IgD-negative memory B cell (primary cell): ENCODE data around the gene POLE. TPM values are rescaled to one million over a fixed set of nuclear protein-coding genes. Genes with fewer than 3 reads are reported as not detected.
A peak's percentile ranks its signal among the peaks of the same experiment; 100 is the strongest.

Experiments
- H3K27ac Mint-ChIP-seq, 3 donors: one replicate each; pipeline ENCODE4 v1.8.0; 2020 to 2022; ENCODE audit warnings: mild to moderate bottlenecking in 3 of 3, mixed read lengths in 3 of 3, moderate library complexity in 1 of 3
- H3K27me3 Mint-ChIP-seq: one replicate; pipeline ENCODE4 v1.8.0; 2021; ENCODE audit warnings: mixed read lengths
- H3K36me3 Mint-ChIP-seq: one replicate; pipeline ENCODE4 v1.8.0; 2020; ENCODE audit warnings: mild to moderate bottlenecking, mixed read lengths
- H3K4me1 Mint-ChIP-seq, 3 donors: one replicate each; pipeline ENCODE4 v1.8.0; 2020 to 2022; ENCODE audit warnings: mixed read lengths in 3 of 3, mild to moderate bottlenecking in 1 of 3
- H3K4me3 Mint-ChIP-seq, 4 donors: one replicate each; pipeline ENCODE4 v1.8.0; 2020 to 2022; ENCODE audit warnings: mild to moderate bottlenecking in 4 of 4, mixed read lengths in 4 of 4, moderate library complexity in 3 of 4
- H3K9me3 Mint-ChIP-seq, 3 donors: one replicate each; pipeline ENCODE4 v1.8.0; 2020 to 2021; ENCODE audit warnings: mixed read lengths in 3 of 3, mild to moderate bottlenecking in 1 of 3
- polyA plus RNA-seq: library from polyadenylated mRNA; unstranded; fragments of 300-500 nt; fragmentation: Illumina TruSeq; gene quantifications from one replicate; pipeline ENCODE4 v1.2.3, GENCODE V29; 2021

POLE gene
- polyA plus RNA-seq, 1 donor from 2014 or later: 3.4 TPM

- H3K4me3 Mint-ChIP-seq: no peak overlapping the region
- no peak overlapping the region for H3K27ac Mint-ChIP-seq
- peaks cover 6% of the 10 kb centered on the region for H3K27me3 Mint-ChIP-seq
- no peaks in the 10 kb centered on the region for H3K4me1 Mint-ChIP-seq
- peaks cover 2% of the 10 kb centered on the region for H3K36me3 Mint-ChIP-seq
- H3K9me3 Mint-ChIP-seq: no peaks in the 10 kb centered on the region
These were observed 62.8 kb downstream of the POLE start for GRCh38 chr12:132624186-132624855.

GRCh38 chr12:132623072-132623869 is 63.9 kb downstream of the POLE start:
- Mint-ChIP-seq H3K9me3 (no peaks in the 10 kb centered on the region), H3K27ac (no peak overlapping the region), H3K4me3 (peak overlapping the region in 1 of 4 donors; percentile 65), H3K36me3 (no peaks in the 10 kb centered on the region), H3K4me1 (no peaks in the 10 kb centered on the region), H3K27me3 (peaks cover 6% of the 10 kb centered on the region)

DNA sequence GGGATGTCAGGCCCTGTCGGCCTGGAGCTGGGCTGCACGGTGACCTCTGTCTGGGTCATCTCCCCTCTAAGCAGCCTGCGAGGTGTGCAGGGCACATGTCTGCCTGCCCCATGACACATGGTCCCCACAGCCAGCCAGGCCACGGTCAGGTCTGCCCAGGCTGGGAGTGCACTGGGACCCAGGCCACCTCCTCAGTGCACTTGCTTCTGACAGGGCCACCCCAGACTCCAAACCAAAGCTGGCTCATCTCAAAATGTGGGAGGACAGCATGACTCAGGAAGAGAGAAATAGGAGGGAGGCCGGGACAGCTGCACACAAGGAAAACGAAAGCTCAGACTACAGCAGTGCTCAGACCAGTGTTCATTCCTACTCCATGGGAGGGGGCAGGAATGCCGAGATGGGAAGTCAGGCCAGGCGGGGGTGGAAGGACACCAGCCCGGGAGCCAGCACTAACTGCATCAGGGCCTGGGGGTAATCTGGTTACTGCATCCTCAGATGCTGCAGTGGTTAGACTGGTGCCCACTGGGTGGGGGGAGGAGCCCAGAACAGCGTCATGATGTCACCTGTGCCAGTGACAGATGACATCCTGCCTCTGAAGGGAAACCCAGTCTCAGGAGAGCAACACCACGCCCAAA is 64.6 kb downstream of the POLE start:
- Mint-ChIP-seq H3K4me1 (peaks cover 0 to 4% (median 2%) of the 10 kb centered on the region in 3 donors), H3K9me3 (peaks cover 1 to 4% (median 3%) of the 10 kb centered on the region in 3 donors), H3K36me3 (no peaks in the 10 kb centered on the region), H3K4me3 (no peak overlapping the region), H3K27ac (no peak overlapping the region), H3K27me3 (peaks cover 9% of the 10 kb centered on the region)

- no peaks in the 10 kb centered on the region for H3K36me3 Mint-ChIP-seq
- H3K27ac Mint-ChIP-seq: no peak overlapping the region
- H3K4me3 Mint-ChIP-seq: no peak overlapping the region
- H3K4me1 Mint-ChIP-seq: peaks cover 0 to 5% (median 2%) of the 10 kb centered on the region in 3 donors
- peaks cover 15% of the 10 kb centered on the region for H3K27me3 Mint-ChIP-seq
- H3K9me3 Mint-ChIP-seq: peaks cover 1 to 4% (median 3%) of the 10 kb centered on the region in 3 donors
These were observed 65.3 kb downstream of the POLE start for GRCh38 chr12:132621657-132622435.

GRCh38 chr12:132620899-132621656 is 66.1 kb downstream of the POLE start:
- Mint-ChIP-seq H3K4me3 (peak overlapping the region in 1 of 4 donors; percentile 65), H3K27ac (no peak overlapping the region), H3K4me1 (peaks cover 0 to 5% (median 2%) of the 10 kb centered on the region in 3 donors), H3K27me3 (peaks cover 15% of the 10 kb centered on the region), H3K9me3 (peaks cover 1 to 4% (median 3%) of the 10 kb centered on the region in 3 donors), H3K36me3 (no peaks in the 10 kb centered on the region)

DNA sequence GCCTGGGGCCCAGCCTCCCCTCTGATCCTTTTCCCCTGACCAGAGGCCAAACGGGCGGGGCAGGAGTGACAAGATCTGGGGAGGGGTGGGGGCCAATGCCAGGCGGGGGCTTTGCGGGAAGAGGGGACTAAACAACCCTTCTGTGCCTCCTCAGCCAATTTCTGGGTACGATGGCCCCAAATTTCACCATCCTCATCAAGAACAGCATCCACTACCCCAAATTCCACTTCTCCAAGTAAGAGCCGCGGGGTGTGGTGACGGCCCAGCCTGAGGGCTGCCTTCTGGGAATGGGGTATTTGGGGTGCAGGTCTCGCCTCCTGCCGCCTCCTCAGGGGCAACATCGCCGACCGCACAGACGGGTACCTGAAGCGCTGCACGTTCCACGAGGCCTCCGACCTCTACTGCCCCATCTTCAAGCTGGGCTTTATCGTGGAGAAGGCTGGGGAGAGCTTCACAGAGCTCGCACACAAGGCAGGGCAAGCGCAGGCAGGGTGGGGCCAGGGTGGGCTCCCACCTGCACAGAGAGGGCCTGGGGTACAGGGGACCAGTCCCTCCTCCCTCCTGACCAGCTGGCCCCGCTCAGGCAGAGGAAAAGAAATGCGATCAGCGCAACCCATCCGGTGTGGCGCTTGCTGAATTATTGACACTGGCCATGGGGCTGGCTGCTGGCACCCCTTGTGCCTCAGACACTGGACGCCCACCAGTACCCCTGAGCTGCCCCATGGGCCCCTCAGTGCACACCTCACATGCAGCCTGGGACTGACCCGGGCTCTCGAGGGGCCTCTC is 66.8 kb downstream of the POLE start:
- Mint-ChIP-seq H3K9me3 (peaks cover 1 to 4% (median 3%) of the 10 kb centered on the region in 3 donors), H3K27me3 (peaks cover 18% of the 10 kb centered on the region), H3K4me1 (peaks cover 0 to 5% (median 2%) of the 10 kb centered on the region in 3 donors), H3K4me3 (no peak overlapping the region), H3K27ac (no peak overlapping the region), H3K36me3 (no peaks in the 10 kb centered on the region)

GRCh38 chr12:132619386-132620112 is 67.6 kb downstream of the POLE start:
- Mint-ChIP-seq H3K4me1 (peaks cover 0 to 11% (median 7%) of the 10 kb centered on the region in 3 donors), H3K36me3 (no peaks in the 10 kb centered on the region), H3K4me3 (no peak overlapping the region), H3K9me3 (peaks cover 1 to 4% (median 3%) of the 10 kb centered on the region in 3 donors), H3K27me3 (peaks cover 21% of the 10 kb centered on the region), H3K27ac (no peak overlapping the region)

DNA sequence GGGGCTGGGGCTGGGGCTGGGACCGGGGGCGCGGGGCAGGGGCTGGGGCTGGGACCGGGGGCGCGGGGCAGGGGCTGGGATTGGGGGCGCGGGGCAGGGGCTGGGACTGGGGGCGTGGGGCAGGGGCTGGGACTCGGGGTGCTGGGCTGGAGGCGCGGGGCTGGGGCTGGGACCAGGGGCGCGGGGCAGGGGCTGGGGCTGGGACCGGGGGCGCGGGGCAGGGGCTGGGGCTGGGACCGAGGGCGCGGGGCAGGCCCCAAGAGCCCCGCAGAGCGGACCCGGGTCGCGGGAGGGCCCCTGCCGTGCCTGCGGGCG is 68.1 kb downstream of the POLE start:
- Mint-ChIP-seq H3K27me3 (peaks cover 21% of the 10 kb centered on the region), H3K4me1 (peaks cover 0 to 11% (median 7%) of the 10 kb centered on the region in 3 donors), H3K36me3 (no peaks in the 10 kb centered on the region), H3K27ac (no peak overlapping the region), H3K9me3 (peaks cover 1 to 4% (median 3%) of the 10 kb centered on the region in 3 donors), H3K4me3 (no peak overlapping the region)

GRCh38 chr12:132618683-132619043 is 68.5 kb downstream of the POLE start, which contains the start of gene P2RX2:
Gene P2RX2 (plus strand): TSS chr12:132618776. CDS start chr12:132618817, 41 bp downstream.
- no peaks in the 10 kb centered on the region for H3K36me3 Mint-ChIP-seq
- peak within 1 kb of the TSS in 2 of 3 donors; percentile 17 to 64 for H3K27ac Mint-ChIP-seq
- peaks cover 21% of the 10 kb centered on the region for H3K27me3 Mint-ChIP-seq
- H3K4me1 Mint-ChIP-seq: peaks cover 0 to 11% (median 7%) of the 10 kb centered on the region in 3 donors
- peak within 1 kb of the TSS; percentile 15 to 77 (median 32) for H3K4me3 Mint-ChIP-seq
- peaks cover 1 to 4% (median 3%) of the 10 kb centered on the region in 3 donors for H3K9me3 Mint-ChIP-seq

GRCh38 chr12:132617822-132618682 is 69.1 kb downstream of the POLE start:
- H3K27ac Mint-ChIP-seq: peak overlapping the region in 2 of 3 donors; percentile 17 to 64
- H3K36me3 Mint-ChIP-seq: no peaks in the 10 kb centered on the region
- peak overlapping the region; percentile 15 to 77 (median 32) for H3K4me3 Mint-ChIP-seq
- peaks cover 1 to 4% (median 3%) of the 10 kb centered on the region in 3 donors for H3K9me3 Mint-ChIP-seq
- H3K4me1 Mint-ChIP-seq: peaks cover 0 to 11% (median 7%) of the 10 kb centered on the region in 3 donors
- H3K27me3 Mint-ChIP-seq: peaks cover 20% of the 10 kb centered on the region

- Mint-ChIP-seq H3K4me1 (peaks cover 0 to 11% (median 7%) of the 10 kb centered on the region in 3 donors), H3K27ac (peak overlapping the region in 1 of 3 donors; percentile 17), H3K9me3 (peaks cover 1 to 4% (median 3%) of the 10 kb centered on the region in 3 donors), H3K36me3 (no peaks in the 10 kb centered on the region), H3K27me3 (peaks cover 20% of the 10 kb centered on the region), H3K4me3 (peak overlapping the region in 2 of 4 donors; percentile 15 to 77)
These were observed 69.9 kb downstream of the POLE start for GRCh38 chr12:132617135-132617701.

DNA sequence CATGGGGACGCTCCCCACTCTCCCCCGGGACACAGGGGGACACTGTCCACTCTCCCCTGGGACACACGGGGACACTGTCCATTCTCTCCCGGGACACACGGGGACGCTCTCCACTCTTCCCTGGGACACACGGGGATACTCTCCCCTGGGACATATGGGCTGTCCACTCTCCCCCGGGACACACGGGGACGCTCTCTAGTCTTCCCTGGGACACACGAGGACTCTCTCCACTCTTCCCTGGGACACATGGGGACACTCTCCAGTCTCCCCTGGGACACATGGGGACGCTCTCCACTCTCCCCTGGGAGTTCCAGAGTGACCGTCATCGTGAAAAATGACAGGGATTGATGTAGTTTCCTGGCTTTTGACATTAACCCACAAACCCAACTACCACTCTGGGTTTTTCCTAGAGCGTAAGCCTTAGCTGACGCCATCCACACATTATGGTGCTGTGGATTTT is 71.5 kb downstream of the POLE start:
- no peaks in the 10 kb centered on the region for H3K36me3 Mint-ChIP-seq
- no peak overlapping the region for H3K27ac Mint-ChIP-seq
- H3K9me3 Mint-ChIP-seq: peaks cover 1 to 4% (median 3%) of the 10 kb centered on the region in 3 donors
- H3K4me1 Mint-ChIP-seq: peaks cover 0 to 11% (median 7%) of the 10 kb centered on the region in 3 donors
- H3K27me3 Mint-ChIP-seq: peaks cover 23% of the 10 kb centered on the region
- H3K4me3 Mint-ChIP-seq: no peak overlapping the region
